HG02642 (cell line): ENCODE measurements around the gene HOXA11.

Source experiments
- ATAC-seq: cut with Tn5 transposase; IDR thresholded peaks from one replicate; pipeline ENCODE4 v1.9.1; 2021; ENCODE audit warnings: mild to moderate bottlenecking; ENCODE audit not compliant: unreplicated experiment, poor library complexity

Gene HOXA11

GRCh38 chr7:27182285-27182841, 2.7 kb downstream of the HOXA11 start:
- ATAC-seq: no peak

GRCh38 chr7:27181795-27182275, 3.2 kb downstream of the HOXA11 start:
- ATAC-seq: no peak

- ATAC-seq: no peak
Measured at GRCh38 chr7:27180431-27181420, 4.3 kb downstream of the HOXA11 start.

GRCh38 chr7:27179503-27180430, 5.3 kb downstream of the HOXA11 start:
- ATAC-seq: no peak

GRCh38 chr7:27179030-27179429, 6.0 kb downstream of the HOXA11 start:
- no peak for ATAC-seq

- no peak for ATAC-seq
Measured at GRCh38 chr7:27178366-27178765, 6.7 kb downstream of the HOXA11 start.

GRCh38 chr7:27177795-27178320, 7.2 kb downstream of the HOXA11 start:
- ATAC-seq: no peak

GRCh38 chr7:27176962-27177794, 7.9 kb downstream of the HOXA11 start:
- ATAC-seq: no peak

- ATAC-seq: no peak
Measured at GRCh38 chr7:27176524-27176845, 8.5 kb downstream of the HOXA11 start.

- ATAC-seq: no peak
Measured at GRCh38 chr7:27175626-27176523, 9.2 kb downstream of the HOXA11 start.

GRCh38 chr7:27174874-27175625, 10.0 kb downstream of the HOXA11 start:
- no peak for ATAC-seq

- ATAC-seq: no peak
Measured at GRCh38 chr7:27173956-27174873, 10.8 kb downstream of the HOXA11 start, which contains the start of gene HOXA10. Gene HOXA10 (minus strand): TSS chr7:27174320. CDS start chr7:27174306, 14 bp downstream.

- ATAC-seq: no peak
Measured at GRCh38 chr7:27173511-27173955, 11.5 kb downstream of the HOXA11 start.

- no peak for ATAC-seq
Measured at GRCh38 chr7:27172823-27173510, 12.1 kb downstream of the HOXA11 start.

- no peak for ATAC-seq
Measured at GRCh38 chr7:27172315-27172774, 12.7 kb downstream of the HOXA11 start.
